GM18907 (cell line): ENCODE results near the gene OR2A1.
A peak's percentile ranks its signal among the peaks of the same experiment; 100 is the strongest.
"Not testable (repeated sequence)": the region's sequence is repeated elsewhere in the genome, so short reads cannot be mapped to it uniquely, and the experiment has no call there.

Experiments used
- ATAC-seq: cut with Tn5 transposase; IDR thresholded peaks from one replicate; pipeline ENCODE4 v1.9.1; 2021; ENCODE audit warnings: mild to moderate bottlenecking, moderate library complexity; ENCODE audit not compliant: unreplicated experiment

Gene OR2A1, protein sequence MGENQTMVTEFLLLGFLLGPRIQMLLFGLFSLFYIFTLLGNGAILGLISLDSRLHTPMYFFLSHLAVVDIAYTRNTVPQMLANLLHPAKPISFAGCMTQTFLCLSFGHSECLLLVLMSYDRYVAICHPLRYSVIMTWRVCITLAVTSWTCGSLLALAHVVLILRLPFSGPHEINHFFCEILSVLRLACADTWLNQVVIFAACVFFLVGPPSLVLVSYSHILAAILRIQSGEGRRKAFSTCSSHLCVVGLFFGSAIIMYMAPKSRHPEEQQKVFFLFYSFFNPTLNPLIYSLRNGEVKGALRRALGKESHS

DNA sequence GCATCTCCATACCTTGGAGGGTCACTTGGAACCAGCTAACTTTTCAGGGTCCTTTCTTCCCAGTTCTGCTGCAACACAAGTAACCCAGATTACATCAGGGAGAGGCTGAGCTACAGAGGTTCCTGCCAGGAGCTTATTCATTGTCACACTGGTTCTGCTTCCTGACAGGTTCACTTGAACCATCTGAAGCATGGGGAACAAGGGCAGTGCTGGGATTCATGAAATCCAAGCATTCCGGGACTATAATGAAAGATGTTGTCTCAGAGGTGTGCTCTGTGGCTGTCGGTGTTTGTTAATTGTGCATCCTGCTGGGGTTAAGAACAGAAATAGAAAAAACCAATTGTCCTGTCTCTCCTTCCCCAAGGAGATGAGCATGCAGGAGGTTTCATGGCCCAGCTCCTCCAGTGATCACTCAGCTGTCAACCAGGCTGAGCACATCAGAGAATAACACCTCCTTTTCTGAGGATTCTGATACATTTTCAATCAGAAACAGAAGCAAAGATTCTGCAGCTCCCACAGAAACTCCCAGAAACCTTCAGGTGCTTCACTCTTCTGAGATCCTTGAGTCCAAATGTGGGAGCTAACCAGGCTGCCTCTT is at the start of gene OR2A1:
OR2A1 (plus strand) TSS at position 548 of the 598 bp plus-strand sequence. CDS start 5,706 bp downstream, outside the sequence.
- ATAC-seq, result not testable (repeated sequence)

DNA sequence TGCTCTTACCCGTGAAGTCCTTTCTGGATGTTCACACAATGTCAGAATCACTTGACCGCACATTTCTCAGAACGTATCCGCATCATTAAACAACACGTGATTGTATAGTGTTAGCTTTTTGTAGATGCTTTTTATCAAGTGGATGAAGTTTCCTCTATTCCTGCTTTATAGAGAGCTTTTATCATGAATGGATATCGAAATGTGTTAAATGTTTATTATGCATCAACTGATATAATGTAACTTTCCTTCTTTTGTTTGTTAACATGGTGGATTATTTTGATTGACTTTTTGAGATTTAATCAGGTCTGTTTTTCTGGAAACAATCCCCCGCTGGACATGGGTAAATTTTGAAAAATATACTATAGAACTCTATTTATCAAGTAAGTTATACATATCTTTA is 47.5 kb upstream of the OR2A1 start, which contains the start of gene OR2A7:
OR2A7 (minus strand) TSS at position 101 of the 400 bp plus-strand sequence. CDS start 5,164 bp downstream, outside the sequence.
- ATAC-seq, result not testable (repeated sequence)

DNA sequence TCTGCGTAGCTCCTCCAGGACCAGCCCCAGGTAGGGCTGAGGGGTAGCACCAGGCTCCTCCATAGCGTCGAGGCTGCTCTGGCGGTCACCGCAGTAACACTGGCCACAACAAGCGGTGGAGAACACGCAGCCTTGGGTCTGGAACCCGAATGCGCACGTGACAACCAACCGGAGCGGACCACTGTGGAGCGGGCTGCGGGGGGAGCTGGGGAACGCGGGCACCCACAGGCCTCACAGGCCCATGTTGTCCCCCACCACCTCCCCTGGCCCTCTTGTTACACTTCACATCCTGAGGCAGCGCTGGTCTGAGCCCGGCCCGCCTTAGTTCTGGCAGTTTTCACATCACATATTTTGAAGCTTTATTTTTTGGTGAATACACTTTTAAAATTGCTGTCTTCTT is 43.0 kb upstream of the OR2A1 start, which contains the start of gene CTAGE8:
CTAGE8 (minus strand) TSS at position 101 of the 400 bp plus-strand sequence; CDS start at position 63, 38 bp downstream.
- not testable (repeated sequence) for ATAC-seq

DNA sequence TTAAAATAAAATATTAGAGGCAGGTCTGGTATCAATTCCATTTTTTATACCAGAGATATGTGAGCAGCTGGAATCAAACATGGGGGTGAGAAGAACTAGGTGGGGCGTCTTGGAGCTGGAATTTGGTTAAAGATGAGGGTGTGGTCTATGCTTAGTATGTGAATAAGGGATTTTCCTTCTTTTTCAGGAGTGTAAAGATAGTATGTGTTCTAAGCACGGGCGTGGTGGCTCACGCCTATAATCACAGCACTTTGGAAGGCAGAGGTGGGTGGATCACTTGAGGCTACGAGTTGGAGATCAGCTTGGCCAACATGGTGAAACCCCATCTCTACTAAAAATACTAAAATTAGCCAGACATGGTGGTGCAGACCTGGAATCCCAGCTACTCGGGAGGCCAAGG is 36.9 kb upstream of the OR2A1 start:
- not testable (repeated sequence) for ATAC-seq

DNA sequence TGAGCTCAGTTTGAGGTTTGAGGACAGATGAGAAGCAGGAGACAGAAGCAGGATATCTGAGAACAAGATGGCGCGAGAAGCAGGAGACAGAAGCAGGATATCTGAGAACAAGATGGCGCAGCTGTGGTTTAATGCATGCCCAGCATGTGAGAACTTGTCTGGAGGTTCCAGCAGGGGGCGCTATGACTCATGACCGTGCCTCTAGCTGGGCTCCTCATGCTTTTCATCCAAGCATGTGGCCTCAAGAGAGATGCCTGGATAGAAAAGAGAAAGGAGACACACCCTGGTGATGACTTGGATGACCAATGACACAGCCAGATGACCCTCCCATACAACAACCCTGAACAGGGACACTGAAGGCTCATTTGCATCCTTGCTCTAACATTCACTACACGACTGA is 32.2 kb upstream of the OR2A1 start:
- not testable (repeated sequence) for ATAC-seq

DNA sequence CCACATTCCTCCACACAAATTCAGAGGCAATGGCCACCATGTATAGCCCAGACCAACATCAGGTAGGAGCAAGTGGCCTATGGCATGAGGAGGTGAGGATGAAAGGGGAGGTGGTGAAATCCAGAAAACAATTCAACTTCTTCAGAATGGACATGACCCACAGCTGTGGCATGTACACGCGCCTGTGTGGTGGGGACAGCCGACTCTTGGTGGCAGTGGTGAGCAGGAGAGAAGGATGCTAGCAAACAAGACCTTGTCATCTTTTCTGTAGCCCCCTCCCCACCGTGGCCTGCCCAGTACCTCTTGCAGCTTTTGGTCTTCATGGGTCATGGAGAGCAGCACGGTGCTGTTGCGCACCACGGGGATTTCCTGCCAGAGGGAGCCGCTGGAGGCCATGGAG is 30.2 kb upstream of the OR2A1 start:
- not testable (repeated sequence) for ATAC-seq

DNA sequence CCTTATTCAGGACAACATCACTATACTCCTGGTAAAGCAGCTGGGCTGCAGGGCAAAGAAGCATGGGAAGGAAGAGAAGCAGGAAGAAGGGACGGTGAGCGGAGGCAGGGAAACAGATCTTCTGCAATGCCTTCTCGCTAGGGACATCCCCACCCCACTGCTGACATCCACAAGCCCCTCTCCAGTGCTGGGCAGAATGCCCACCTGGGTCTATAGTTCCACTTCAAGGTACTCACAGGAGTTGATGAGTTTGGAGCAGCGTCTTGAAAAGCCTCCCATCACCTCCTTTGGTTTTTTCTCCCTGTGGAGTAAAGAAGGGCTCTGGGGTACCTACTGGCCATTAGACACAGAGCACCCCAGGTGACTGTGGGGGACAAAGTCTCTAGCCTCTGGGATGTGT is 29.7 kb upstream of the OR2A1 start:
- not testable (repeated sequence) for ATAC-seq

DNA sequence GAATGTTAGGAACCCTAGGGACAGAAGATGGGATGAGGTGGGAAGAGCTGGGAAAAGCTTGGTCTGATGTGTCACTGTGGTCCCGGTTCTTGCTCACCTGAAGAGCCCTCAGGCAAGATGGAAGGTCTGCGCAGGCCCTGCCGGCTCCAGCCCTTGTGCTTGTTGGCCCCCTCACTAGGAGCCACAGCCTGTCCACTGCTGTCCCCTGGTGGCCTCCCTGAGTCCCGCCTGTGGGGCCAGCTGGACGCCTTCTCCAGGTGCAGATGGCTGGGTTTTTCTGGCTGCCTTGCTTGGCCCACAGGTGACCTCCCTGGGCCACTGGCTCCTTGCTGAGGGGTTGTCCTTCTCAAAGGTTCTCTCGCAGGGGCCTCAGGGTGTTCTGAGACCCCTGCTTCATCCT is 28.5 kb upstream of the OR2A1 start:
- not testable (repeated sequence) for ATAC-seq

DNA sequence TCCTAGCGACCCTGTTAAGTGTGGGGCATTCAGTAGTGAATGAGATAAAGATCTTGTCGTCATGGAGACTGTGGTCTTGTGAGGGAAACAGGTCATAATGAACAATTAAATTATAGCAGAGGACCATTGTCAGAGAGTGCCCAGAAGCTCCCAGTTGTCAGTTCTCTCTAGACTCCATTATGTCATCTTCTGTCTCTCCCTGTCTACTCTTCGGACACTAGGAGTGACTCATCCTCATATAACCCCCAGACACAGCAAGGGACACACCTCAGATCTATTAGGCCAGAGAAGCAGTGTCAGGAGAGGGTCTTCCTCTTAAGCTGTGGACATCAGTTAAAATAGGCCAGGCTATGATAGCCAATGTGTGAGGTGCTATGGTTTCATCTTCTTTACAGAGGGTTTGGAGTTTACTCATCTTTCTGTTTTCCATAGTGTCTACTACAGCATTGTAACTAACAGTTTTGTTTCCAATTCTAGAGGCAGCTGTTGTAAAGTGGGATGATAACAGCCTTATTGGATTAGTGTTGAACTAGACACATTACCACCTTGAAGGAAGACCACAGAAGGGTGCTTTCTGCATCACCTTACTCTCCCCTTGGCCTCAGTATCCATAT is 24.9 kb upstream of the OR2A1 start:
- not testable (repeated sequence) for ATAC-seq

DNA sequence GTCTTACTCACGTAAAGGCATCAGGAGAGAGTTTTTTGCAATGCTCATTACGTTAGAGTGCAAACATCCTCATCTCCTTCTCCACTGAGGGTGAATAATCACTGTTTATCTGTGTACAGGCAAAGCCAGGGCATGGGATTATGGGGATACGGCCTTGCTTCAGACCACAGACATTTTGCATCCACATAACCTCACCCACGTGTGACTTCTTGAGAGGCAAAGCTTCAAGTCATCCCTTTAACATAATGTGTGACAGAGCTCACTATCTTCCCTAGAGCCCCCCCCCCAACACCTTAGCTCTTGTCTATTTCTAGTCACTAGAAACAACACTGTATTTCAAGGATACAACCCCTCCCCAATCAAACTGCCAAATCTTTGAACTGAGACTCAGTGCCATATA is 20.6 kb upstream of the OR2A1 start:
- not testable (repeated sequence) for ATAC-seq

DNA sequence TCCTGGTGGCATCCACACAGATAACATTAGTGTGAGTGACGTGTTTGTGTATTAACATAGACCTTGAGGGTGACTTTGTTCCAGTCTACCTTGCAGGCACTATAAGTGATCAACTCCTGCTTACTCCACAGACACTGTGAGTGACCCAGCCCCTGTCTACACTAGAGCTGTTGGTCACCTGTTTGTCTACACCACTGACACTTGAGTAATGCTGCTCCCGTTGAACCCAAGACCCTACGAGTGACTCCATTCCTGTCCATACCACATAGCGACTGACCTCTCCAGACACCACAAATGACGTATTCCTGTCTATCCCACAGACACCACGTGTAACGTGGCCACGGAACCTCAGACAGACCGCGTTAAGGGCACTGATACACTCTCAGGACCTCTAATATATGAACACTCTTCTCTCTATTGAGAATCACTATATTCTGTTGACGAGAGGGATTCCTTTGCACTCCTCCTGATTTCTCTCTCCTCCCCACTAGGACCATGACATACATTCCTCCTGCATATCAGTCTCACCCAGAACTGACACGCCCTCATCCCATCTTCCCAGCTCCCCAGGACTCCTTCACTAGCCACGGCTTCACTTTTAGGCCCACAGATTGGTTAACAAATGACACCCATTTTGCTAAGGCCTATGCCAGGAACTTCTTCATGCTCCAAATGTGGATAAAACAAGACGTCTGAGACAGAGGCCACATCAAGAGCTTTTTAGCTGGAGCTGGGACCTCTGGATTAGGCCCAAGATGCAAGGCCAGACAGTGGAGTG is 19.6 kb upstream of the OR2A1 start:
- ATAC-seq, result not testable (repeated sequence)

DNA sequence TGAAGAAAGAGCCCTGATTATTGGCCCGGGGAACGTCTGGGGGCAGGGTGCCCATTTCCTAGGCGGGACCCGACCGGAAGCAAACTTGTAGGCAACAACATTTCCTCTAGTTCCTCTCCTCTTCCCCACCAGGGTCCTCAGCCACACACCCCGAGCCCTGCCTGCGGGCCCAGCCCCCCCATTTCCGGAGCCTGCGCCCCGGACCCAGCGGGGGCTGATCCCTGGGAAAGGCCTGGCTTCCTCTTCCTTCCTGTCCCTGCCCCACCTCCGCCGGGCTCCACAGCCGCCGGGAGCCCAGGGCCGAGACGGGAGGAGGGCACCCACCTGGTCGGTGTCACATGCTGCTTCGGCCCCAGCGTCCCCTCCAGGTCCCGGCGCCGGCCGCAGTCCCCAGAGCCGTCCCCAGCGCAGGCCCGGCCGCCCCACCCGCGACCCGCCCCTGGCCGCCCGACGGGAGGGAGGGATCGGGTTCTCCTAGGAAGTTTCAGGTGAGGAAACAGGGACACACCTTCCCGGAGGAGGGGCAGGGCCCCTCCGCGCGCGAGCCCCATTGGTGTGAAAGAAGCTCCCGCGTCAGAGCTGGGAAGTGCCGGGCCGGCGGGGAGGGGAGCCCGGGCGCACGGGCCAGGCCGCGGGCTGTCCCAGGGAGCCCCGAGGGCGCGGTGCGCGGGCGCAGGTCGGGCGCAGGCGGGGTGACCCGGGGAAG is 18.3 kb upstream of the OR2A1 start:
- peak; percentile 81 for ATAC-seq

DNA sequence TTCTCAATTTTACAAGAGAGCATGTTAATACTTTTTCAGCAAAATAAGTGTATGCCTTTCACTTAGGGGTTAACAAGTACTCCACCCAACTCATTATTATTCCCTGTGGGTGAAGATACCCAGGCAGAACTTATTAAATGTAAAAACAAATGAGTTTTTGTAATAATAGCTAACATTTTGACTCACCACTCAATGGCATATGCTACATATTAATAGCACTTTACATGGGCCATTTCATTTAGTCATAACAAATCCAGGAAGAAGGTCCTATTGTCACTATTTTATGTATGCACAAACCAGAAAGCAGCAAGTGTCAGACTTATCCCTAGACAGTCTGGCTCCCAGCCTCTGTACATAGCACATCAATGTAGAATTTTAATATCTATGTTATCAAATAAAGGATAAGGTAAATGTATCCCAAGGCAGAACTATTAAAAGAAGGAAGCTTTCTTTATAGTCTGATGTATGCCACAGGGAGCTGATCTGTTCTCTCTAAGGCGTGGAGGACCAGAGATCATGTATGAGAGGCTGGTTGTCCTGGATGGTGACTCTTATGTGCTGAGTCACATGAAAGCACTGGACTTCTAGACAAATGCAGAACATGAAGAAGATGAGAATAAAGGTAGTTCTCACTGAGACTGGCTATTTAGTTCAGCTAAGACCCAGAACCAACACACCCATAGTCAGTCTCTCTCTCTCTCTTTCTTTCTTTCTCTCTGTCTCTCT is 9.5 kb upstream of the OR2A1 start:
- not testable (repeated sequence) for ATAC-seq

DNA sequence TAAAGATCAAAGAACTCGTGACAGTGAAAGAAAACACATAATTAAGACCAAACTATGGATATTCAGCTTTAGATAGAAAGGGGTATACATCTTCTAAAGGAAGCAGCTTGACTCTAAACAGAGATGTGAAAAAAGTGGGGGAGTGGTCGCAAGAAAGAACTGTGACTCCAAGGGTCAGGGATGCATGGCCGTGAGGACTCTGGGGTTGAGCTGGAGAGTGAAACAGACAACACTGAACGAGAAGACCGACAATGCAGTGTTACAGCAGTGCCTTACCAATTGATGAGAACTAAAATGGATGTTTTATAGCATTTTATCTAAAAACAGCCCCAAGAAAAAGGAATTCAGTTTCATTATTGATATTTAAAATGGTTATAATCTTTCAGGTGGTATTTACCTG is 8.6 kb upstream of the OR2A1 start:
- not testable (repeated sequence) for ATAC-seq

DNA sequence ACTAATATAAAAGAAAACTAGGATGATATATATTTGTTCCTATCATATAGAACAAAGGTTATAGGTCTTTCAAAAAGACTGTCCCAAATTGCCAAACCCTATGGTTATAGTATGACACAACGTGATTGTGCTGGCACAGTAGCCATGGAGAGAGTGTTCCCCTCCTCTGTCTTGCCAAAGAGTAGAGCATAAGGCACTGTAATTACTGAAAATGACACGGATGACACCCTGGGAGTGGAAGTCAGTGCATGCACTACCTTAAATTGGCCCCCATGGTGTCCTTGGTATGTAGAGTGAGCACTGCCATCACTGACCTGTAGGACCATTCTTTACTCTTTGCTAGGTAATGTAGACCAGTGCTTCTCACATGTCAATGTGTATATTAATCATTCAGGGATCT is 7.1 kb upstream of the OR2A1 start:
- not testable (repeated sequence) for ATAC-seq

DNA sequence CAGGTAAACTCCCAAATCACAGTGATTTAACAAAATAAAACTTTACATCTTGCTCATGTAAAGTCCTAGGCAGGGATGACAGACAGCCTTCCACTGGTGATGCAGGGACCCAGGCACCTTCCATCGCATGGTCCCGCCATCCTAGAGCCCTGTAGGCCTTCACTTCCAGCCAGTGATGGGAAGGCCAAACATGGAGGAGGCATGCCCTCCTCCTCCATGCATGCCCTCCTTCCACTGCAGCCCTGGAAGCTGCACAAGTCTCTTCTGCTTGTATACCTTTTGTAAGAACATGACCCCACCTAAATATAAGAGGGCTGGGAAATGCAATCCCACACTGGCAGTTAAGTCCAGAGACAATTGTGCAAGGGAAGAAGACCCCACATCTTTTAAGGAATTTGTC is 2.5 kb upstream of the OR2A1 start:
- ATAC-seq, result not testable (repeated sequence)

DNA sequence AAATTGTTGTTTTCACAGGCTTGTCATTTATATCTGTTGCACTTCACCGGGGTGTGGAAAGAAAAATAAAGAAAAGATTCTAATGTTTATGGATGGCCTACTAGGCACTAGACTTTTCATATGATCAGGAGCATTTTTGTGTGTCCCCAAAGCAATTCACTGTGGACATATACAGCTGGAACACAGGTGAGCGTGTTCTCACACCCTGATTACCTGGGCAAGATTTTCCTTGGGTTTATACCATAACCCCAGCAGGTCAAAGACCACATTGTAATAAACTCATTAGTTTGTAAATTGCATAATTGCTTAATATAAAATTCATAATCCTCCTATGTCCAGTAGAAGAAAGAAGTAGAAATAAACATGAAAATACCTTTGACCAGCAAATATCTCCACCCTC is 1.0 kb upstream of the OR2A1 start:
- not testable (repeated sequence) for ATAC-seq

DNA sequence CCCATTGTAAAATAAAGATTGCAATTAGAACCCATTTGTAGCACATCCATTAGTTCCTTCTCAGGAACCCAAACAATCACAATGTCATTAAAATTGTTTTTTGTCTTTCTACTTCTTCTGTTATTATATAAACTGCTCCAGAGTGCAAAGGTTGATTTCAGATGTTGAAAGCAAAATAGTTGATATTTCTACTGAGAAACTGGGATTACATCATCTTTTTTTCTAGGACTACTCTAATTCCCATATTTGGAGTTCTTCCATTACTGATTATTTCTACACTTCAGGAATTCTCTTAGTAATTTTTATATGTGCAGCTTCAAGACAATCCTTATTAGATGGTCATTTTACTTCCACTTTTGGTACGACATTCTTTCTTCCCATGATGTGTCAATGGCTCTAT is 5.3 kb downstream of the OR2A1 start:
- not testable (repeated sequence) for ATAC-seq

DNA sequence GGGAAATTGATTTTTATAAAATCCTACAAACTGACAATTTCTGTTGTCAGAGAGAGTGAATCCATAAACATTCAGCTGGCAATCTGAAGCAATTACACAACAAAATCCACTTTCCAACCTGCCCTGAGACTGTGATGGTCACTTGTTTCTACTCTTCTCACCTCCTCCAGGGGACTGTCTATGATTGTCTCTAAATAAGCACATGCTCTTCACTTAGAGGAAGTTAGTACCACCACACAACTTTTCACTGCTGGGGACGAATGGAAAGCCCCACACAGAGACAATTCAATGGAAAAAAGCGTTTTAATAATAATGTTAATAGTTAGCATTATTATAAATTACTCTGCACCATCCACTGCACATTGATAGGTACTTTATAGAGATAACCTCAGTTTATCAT is 7.3 kb downstream of the OR2A1 start:
- not testable (repeated sequence) for ATAC-seq
